Esophagus (tissue), 2 donors: Measurements from ENCODE around the gene PGBD5. TPM values are rescaled to one million over a fixed set of nuclear protein-coding genes. Genes with fewer than 3 reads are reported as not detected.
"Not testable (repeated sequence)": the region's sequence is repeated elsewhere in the genome, so short reads cannot be mapped to it uniquely, and the experiment has no call there.

ENCODE experiments used
- H3K27ac ChIP-seq, 2 donors: one replicate each; pipeline ENCODE4 v1.5.1; 2013; ENCODE audit warnings: low read depth in 2 of 2, mild to moderate bottlenecking in 2 of 2, inconsistent platforms in 1 of 2, low read length in 1 of 2, moderate library complexity in 1 of 2
- H3K27me3 ChIP-seq, 2 donors: one replicate each; pipeline ENCODE4 v1.6.1; 2013; ENCODE audit warnings: low read length in 2 of 2, control low read depth in 1 of 2, mild to moderate bottlenecking in 1 of 2; ENCODE audit not compliant: insufficient read depth in 2 of 2, control insufficient read depth in 1 of 2
- H3K36me3 ChIP-seq, 2 donors: one replicate each; pipeline ENCODE4 v1.6.1; 2013; ENCODE audit warnings: low read length in 1 of 2; ENCODE audit not compliant: control insufficient read depth in 2 of 2, insufficient read depth in 2 of 2
- H3K4me1 ChIP-seq, 2 donors: one replicate each; pipeline ENCODE4 v1.6.1; 2013; ENCODE audit warnings: low read length in 1 of 2; ENCODE audit not compliant: control insufficient read depth in 2 of 2, insufficient read depth in 2 of 2
- H3K4me3 ChIP-seq, 2 donors: one replicate each; pipeline ENCODE4 v1.5.1; 2013; ENCODE audit warnings: low read length in 2 of 2, mild to moderate bottlenecking in 2 of 2, low read depth in 1 of 2, moderate library complexity in 1 of 2
- H3K9me3 ChIP-seq, 2 donors: one replicate each; pipeline ENCODE4 v1.6.1; 2013; ENCODE audit warnings: mild to moderate bottlenecking in 2 of 2, low read depth in 1 of 2, low read length in 1 of 2, moderate library complexity in 1 of 2; ENCODE audit not compliant: control insufficient read depth in 2 of 2, insufficient read depth in 1 of 2
- WGBS, 2 donors: extraction: QIAGEN DNeasy Blood & Tissue Kit; methylation state at CpG; one replicate each; pipeline ENCODE4 v1.1.7; 2013; 5-methylcytosine and 5-hydroxymethylcytosine counted together
- polyA plus RNA-seq, 2 donors: library from polyadenylated mRNA; stranded (reverse); fragments of 200-250 nt; gene quantifications; one replicate each; pipeline ENCODE4 v1.2.3, GENCODE V29; 2013
- donor health status: healthy with polysubstance abuse.
- donor health status: Bipolar disorder and iron deficiency.

PGBD5 gene
- polyA plus RNA-seq, 2 donors, result 0.22 to 0.67 TPM

DNA sequence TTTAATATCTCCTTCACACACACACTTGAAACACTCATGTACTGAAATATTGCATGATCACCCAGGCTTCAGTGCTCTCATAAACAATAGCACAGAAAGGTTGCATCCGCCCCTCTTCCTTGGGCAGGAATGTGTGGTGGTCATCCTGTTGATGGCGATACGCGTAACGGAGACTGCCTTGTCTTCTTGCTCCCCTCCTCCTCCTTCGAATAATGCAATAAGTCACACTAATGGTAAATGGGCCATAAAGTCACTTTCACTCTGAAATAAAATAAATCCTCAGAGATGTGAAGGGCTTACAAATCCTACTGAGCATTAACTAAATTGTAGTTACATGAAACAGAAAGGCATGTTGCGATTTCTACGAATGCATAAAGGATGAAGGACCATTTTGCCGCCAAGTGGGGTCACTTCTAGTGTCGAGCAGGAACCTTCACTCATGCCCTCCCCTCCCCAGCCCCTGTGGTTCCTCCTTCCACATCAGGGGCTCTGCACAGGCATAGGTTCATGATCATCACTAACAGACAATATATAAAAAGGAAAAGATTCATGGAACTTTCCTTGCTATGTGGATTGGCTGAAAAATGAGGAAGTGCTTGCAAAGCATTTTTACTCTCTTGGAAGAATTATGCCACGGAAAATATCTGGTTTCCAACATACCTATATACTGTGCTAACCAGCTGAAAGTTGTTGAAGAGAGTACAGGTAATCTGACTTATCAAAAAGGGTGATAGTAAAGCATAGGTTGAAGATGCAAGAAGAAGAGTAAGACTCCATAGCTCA, 1.2 kb upstream of the PGBD5 start:
- Histone ChIP-seq H3K9me3 (peaks cover 0 to 2% of the 10 kb centered on the region in 2 donors), H3K27ac (no peak overlapping the region), H3K36me3 (no peaks in the 10 kb centered on the region), H3K27me3 (peaks cover 0 to 3% of the 10 kb centered on the region in 2 donors), H3K4me1 (peaks cover 14% of the 10 kb centered on the region in 2 donors), H3K4me3 (no peak overlapping the region)
- WGBS, 2 donors, result 48 to 49% methylated on average over 11 of the region's 11 CpGs

- Histone ChIP-seq H3K4me1 (peaks cover 14% of the 10 kb centered on the region in 2 donors), H3K36me3 (no peaks in the 10 kb centered on the region), H3K4me3 (peak overlapping the region; percentile 13 to 63), H3K27me3 (peaks cover 0 to 3% of the 10 kb centered on the region in 2 donors), H3K9me3 (peaks cover 2% of the 10 kb centered on the region in 2 donors), H3K27ac (no peak overlapping the region)
- WGBS, 2 donors, result 1 to 2% methylated on average over 47 to 108 of the region's 108 CpGs
These were observed 660 bp downstream of the PGBD5 start for GRCh38 chr1:230425252-230426091.

- peaks cover 14% of the 10 kb centered on the region in 2 donors for H3K4me1 ChIP-seq
- no peak overlapping the region for H3K27ac ChIP-seq
- H3K9me3 ChIP-seq, result peaks cover 2 to 4% of the 10 kb centered on the region in 2 donors
- 5 to 7% methylated on average over 33 of the region's 33 CpGs for WGBS, 2 donors
- no peaks in the 10 kb centered on the region for H3K36me3 ChIP-seq
- peaks cover 0 to 3% of the 10 kb centered on the region in 2 donors for H3K27me3 ChIP-seq
- peak overlapping the region in 1 of 2 donors; percentile 63 for H3K4me3 ChIP-seq
These were observed 1.5 kb downstream of the PGBD5 start for GRCh38 chr1:230424391-230425251.

GRCh38 chr1:230423951-230424350, 2.2 kb downstream of the PGBD5 start:
- 54 to 60% methylated on average over 4 of the region's 4 CpGs for WGBS, 2 donors
- Histone ChIP-seq H3K9me3 (peaks cover 2 to 4% of the 10 kb centered on the region in 2 donors), H3K36me3 (no peaks in the 10 kb centered on the region), H3K27ac (no peak overlapping the region), H3K4me1 (peaks cover 14% of the 10 kb centered on the region in 2 donors), H3K4me3 (no peak overlapping the region), H3K27me3 (peaks cover 0 to 3% of the 10 kb centered on the region in 2 donors)

DNA sequence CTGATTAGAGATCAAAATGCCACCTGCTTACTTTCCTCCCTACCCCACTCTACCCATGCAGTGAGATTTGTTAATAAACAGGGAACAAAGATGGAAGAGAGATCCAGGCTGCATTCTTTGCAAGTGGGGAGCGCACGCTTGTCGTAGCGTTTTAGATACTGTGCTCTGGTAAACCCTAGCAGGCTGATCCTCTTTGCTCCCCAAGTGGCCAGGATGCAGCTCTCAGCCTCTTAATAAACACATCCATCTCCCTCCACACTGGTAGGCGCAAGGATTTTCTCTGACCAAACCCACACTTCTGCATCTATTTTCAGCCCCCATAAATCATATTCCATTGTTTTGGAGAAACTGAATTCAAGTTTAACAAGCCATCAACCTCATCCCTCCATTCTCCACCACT, 2.9 kb downstream of the PGBD5 start:
- 69 to 72% methylated on average over 5 of the region's 5 CpGs for WGBS, 2 donors
- H3K36me3 ChIP-seq, result no peaks in the 10 kb centered on the region
- peaks cover 0 to 3% of the 10 kb centered on the region in 2 donors for H3K27me3 ChIP-seq
- H3K27ac ChIP-seq, result no peak overlapping the region
- peaks cover 14% of the 10 kb centered on the region in 2 donors for H3K4me1 ChIP-seq
- H3K4me3 ChIP-seq, result no peak overlapping the region
- H3K9me3 ChIP-seq, result peaks cover 2 to 4% of the 10 kb centered on the region in 2 donors

DNA sequence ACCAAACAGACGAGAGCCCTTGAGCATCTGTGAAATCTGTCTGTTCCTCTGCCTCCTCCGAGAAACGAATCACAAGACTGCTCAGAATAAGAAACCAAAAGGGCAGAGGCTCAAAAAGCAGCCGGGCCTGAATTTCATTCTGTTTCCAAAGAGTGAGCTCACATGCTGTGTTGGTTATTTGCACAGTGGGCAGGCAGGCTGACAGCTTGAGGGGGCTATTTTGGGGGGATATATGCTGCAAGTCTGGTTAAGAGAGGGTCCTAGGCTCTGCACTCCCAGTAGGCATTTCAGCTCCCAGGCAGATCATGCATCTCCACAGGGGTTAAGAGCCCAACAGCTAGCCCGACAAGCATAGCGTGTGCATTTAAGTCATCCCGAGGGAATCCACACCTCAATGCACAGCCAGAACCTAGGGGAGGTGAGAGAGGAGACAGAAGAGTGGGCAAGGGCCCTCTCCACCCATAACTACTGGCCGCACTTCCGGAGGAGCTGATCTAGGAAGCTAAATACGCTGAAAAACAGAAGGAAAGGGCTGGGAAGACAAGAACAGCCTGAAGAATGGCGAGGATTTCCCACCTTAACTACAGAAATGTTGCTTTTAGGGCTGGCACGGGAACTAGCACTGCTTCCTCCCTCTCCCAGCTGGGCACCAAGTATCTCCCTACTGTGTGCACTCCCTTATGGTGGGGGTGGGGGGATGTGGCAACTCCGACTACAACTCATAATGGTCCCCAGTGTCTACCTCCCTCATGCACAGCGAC, 3.7 kb downstream of the PGBD5 start:
- no peak overlapping the region for H3K4me3 ChIP-seq
- WGBS, 2 donors, result 53 to 55% methylated on average over 14 of the region's 14 CpGs
- H3K4me1 ChIP-seq, result peaks cover 14% of the 10 kb centered on the region in 2 donors
- no peak overlapping the region for H3K27ac ChIP-seq
- peaks cover 2 to 4% of the 10 kb centered on the region in 2 donors for H3K9me3 ChIP-seq
- peaks cover 0 to 8% of the 10 kb centered on the region in 2 donors for H3K27me3 ChIP-seq
- no peaks in the 10 kb centered on the region for H3K36me3 ChIP-seq

DNA sequence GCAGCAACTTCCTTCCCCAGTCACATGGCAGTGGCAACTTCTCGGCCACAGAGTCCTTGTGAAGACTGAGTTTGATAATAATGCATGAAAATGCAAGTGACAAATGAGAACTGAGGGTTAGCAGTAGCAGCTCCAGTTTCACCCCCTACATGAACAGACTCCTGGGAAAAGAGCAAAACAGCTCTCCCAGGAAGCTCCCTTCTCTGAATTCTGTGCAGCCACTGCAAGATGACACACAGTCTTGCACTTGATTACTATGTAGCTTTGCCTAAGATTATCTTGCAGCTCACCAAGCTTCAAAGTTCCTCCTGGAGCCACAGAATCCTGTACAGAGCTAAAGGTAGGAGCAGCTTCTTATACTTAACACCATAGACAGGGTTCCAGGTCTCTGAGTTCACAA, 4.7 kb downstream of the PGBD5 start:
- 49 to 62% methylated on average over 1 of the region's 1 CpG for WGBS, 2 donors

DNA sequence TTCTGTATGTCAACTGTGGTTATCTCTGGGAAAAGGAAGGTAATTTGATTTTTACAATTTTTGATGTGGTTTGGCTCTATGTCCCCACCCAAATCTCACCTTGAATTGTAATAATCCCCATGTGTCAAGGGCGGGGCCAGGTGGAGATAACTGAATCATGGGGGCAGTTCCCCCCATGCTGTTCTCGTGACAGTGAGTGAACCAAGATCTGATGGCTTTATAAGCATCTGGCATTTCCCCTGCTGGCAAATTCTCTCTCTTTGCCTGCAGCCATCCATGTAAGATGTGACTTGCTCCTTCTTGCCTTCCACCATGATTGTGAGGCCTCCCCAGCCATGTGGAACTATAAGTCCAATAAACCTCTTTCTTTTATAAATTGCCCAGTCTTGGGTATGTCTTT, 5.8 kb downstream of the PGBD5 start:
- H3K4me3 ChIP-seq, H3K36me3 ChIP-seq, H3K27me3 ChIP-seq, H3K27ac ChIP-seq, H3K9me3 ChIP-seq: not testable (repeated sequence)
- peaks cover 9 to 11% of the 10 kb centered on the region in 2 donors for H3K4me1 ChIP-seq
- WGBS, 2 donors, result 80 to 87% methylated on average over 2 of the region's 2 CpGs

More for the DNA sequence above, 4.7 kb downstream of the PGBD5 start:
- Histone ChIP-seq H3K27ac (no peak overlapping the region), H3K4me3 (no peak overlapping the region), H3K4me1 (peaks cover 11 to 14% of the 10 kb centered on the region in 2 donors), H3K9me3 (peaks cover 2 to 4% of the 10 kb centered on the region in 2 donors), H3K36me3 (no peaks in the 10 kb centered on the region), H3K27me3 (peaks cover 0 to 8% of the 10 kb centered on the region in 2 donors)
